ENCODE measurements around the gene TATDN2. TPM values are rescaled to one million over a fixed set of nuclear protein-coding genes. Genes with fewer than 3 reads are reported as not detected.
"Not testable (repeated sequence)": the region's sequence is repeated elsewhere in the genome, so short reads cannot be mapped to it uniquely, and the experiment has no call there.

Gene TATDN2
- total RNA-seq, 4 donors from 2014 or later: 15.9 to 55.7 (median 26.7) TPM

GRCh38 chr3:10268930-10269329, 20.7 kb downstream of the TATDN2 start:
- Histone ChIP-seq H3K27ac (no peak overlapping the region), H3K9me3 (no peaks in the 10 kb centered on the region), H3K36me3 (no peaks in the 10 kb centered on the region), H3K4me1 (peaks cover 0 to 15% of the 10 kb centered on the region in 2 donors), H3K4me3 (no peak overlapping the region), H3K27me3 (no peaks in the 10 kb centered on the region)
- DNase-seq: no peak
- TF ChIP-seq CTCF (IDR thresholded peaks at IDR 0.05): no peak
- TF ChIP-seq POLR2A (IDR thresholded peaks at IDR 0.05): no peak
- intact Hi-C loops (cut with DNase I; ENCODE audit: low total_unique reads): no loop called here

GRCh38 chr3:10269443-10269842, 21.2 kb downstream of the TATDN2 start:
- no peak for TF ChIP-seq CTCF (IDR thresholded peaks at IDR 0.05)
- TF ChIP-seq POLR2A (IDR thresholded peaks at IDR 0.05): no peak

GRCh38 chr3:10272476-10272875, 24.2 kb downstream of the TATDN2 start:
- H3K4me3 ChIP-seq; DNase-seq; intact Hi-C loops (cut with DNase I; ENCODE audit: low total_unique reads); H3K27me3 ChIP-seq; H3K9me3 ChIP-seq; H3K27ac ChIP-seq; H3K36me3 ChIP-seq: not testable (repeated sequence)
- H3K4me1 ChIP-seq: peaks cover 0 to 18% of the 10 kb centered on the region in 2 donors

More at GRCh38 chr3:10269443-10269842, 21.2 kb downstream of the TATDN2 start:
- Histone ChIP-seq H3K4me1 (peaks cover 0 to 18% of the 10 kb centered on the region in 2 donors), H3K9me3 (no peaks in the 10 kb centered on the region), H3K36me3 (no peaks in the 10 kb centered on the region), H3K27me3 (no peaks in the 10 kb centered on the region), H3K4me3 (no peak overlapping the region), H3K27ac (no peak overlapping the region)
- intact Hi-C loops (cut with DNase I; ENCODE audit: low total_unique reads): no loop called here
- no peak for DNase-seq

GRCh38 chr3:10272977-10273376, 24.7 kb downstream of the TATDN2 start:
- intact Hi-C loops (cut with DNase I; ENCODE audit: low total_unique reads): no loop called here
- no peak overlapping the region for H3K27ac ChIP-seq
- TF ChIP-seq POLR2A (IDR thresholded peaks at IDR 0.05) (no peak), CTCF (IDR thresholded peaks at IDR 0.05) (no peak)
- H3K36me3 ChIP-seq: no peaks in the 10 kb centered on the region
- H3K27me3 ChIP-seq: no peaks in the 10 kb centered on the region
- DNase-seq: no peak
- H3K9me3 ChIP-seq: no peaks in the 10 kb centered on the region
- peaks cover 0 to 16% of the 10 kb centered on the region in 2 donors for H3K4me1 ChIP-seq
- H3K4me3 ChIP-seq: no peak overlapping the region

- DNase-seq: no peak
- Histone ChIP-seq H3K4me3 (no peak overlapping the region), H3K4me1 (peaks cover 0 to 14% of the 10 kb centered on the region in 2 donors), H3K27ac (no peak overlapping the region), H3K27me3 (no peaks in the 10 kb centered on the region), H3K36me3 (no peaks in the 10 kb centered on the region), H3K9me3 (no peaks in the 10 kb centered on the region)
- intact Hi-C loops (cut with DNase I; ENCODE audit: low total_unique reads): no loop called here
- TF ChIP-seq CTCF (IDR thresholded peaks at IDR 0.05) (no peak), POLR2A (IDR thresholded peaks at IDR 0.05) (no peak)
These were observed 25.5 kb downstream of the TATDN2 start for GRCh38 chr3:10273702-10274305.

GRCh38 chr3:10274601-10275000, 26.3 kb downstream of the TATDN2 start:
- Histone ChIP-seq H3K4me3 (no peak overlapping the region), H3K36me3 (no peaks in the 10 kb centered on the region), H3K27me3 (no peaks in the 10 kb centered on the region), H3K9me3 (no peaks in the 10 kb centered on the region), H3K4me1 (peaks cover 0 to 14% of the 10 kb centered on the region in 2 donors), H3K27ac (no peak overlapping the region)
- DNase-seq: no peak
- intact Hi-C loops (cut with DNase I; ENCODE audit: low total_unique reads): no loop called here
- no peak for TF ChIP-seq CTCF (IDR thresholded peaks at IDR 0.05)
- TF ChIP-seq POLR2A (IDR thresholded peaks at IDR 0.05): no peak

Data from uterus (tissue), 4 donors.